Gastroesophageal sphincter (tissue), 3 donors: ENCODE measurements around the gene SMIM33.

Experiments
- CTCF ChIP-seq, 4 experiments: fragments of 200-600 bp in 2 of 4; fragments of 450-650 bp in 2 of 4; sonication (generic) in 1 of 4; IDR thresholded peaks; one replicate each; pipeline ENCODE4 v1.5.1; 2017 to 2019; ENCODE audit warnings: antibody characterized with exemption in 4 of 4, mild to moderate bottlenecking in 2 of 4, moderate library complexity in 2 of 4
- EP300 ChIP-seq: sonication (generic); formaldehyde crosslinking; IDR thresholded peaks from one replicate; pipeline ENCODE4 v1.6.1; 2017; ENCODE audit warnings: antibody characterized with exemption, mild to moderate bottlenecking
- POLR2AphosphoS5 ChIP-seq: sonication (generic); formaldehyde crosslinking; IDR thresholded peaks from one replicate; pipeline ENCODE4 v1.6.1; 2017; ENCODE audit warnings: antibody characterized with exemption

- TF ChIP-seq CTCF (IDR thresholded peaks at IDR 0.05) (no peak), POLR2AphosphoS5 (no peak), EP300 (no peak)
These were observed 23.5 kb downstream of the SMIM33 start for GRCh38 chr5:139494256-139494655.
